ENCODE results near the gene TMEM250.
A peak's percentile ranks its signal among the peaks of the same experiment; 100 is the strongest.

TMEM250 gene

DNA sequence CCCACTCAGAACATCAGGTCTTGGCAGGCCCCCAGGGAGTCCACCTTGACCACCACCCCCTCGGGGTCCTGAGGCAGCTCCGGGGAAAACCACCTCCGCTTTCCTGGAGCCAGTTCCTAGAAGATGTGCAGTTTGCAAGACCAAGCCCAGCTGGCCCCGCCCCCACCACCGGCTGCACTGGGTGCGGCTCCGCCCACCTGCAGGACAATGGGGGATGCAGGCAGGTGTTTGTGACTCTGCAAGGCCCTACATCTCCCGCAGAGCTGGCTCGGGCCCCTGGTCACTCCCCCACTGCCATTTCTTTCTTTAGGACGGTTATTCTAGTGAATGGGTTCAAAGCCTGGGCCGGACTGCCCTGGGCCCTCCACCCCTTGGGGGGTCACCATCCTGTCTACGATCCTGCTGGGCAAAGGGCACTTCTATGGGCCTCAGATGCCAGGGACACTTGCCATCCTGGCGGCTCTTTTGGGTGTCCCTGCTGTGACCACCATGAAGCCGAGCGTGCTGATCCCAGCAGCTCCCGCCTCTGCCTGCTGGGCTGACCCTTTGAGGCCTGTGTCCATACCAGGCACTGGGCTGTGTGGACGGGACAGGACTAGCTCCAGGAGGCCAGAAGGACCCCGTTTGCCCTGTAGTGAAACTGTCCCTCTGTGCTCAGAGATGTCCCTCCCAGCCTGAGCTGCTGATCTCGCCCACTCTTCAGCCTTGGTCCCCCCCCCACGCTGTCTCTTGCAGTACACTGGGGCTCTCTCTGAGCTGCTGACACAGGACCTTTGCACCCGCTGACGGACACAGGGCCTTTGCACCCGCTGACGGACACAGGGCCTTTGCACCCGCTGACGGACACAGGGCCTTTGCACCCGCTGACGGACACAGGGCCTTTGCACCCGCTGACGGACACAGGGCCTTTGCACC lies 17.7 kb downstream of the TMEM250 start:
- H3K4me3 ChIP-seq (replicated peaks in 1 of 2; ENCODE audit: low read depth in 2 of 2, low read length in 2 of 2): no peak overlapping the region
- no peak for DNase-seq (ENCODE audit: low read depth in 2 of 2)
- no peak for TF ChIP-seq CTCF (IDR thresholded peaks at IDR 0.05; ENCODE audit: low read depth, low read length)

DNA sequence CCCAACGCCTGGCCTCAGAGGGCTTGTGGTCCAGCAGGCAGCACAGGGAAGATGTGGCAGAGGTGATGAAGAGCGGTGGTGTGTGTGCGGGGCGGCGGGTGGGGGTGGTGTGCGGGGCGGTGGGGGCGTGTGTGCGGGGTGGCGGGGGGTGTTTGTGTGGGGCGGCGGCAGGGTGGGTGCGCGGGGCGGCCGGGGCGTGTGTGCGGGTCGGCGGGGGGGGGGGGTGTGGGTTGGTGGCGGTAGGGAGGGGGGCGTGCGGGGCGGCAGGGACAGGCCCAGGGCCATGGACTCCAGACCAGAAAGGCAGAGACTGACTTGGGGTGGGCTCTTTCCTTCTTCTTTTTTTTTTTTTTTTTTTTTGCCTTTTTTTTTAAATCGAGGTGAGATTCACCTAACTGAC lies 19.1 kb downstream of the TMEM250 start:
- DNase-seq (ENCODE audit: low read depth in 2 of 2): no peak
- no peak for TF ChIP-seq CTCF (IDR thresholded peaks at IDR 0.05; ENCODE audit: low read depth, low read length)
- no peak overlapping the region for H3K4me3 ChIP-seq (replicated peaks in 1 of 2; ENCODE audit: low read depth in 2 of 2, low read length in 2 of 2)

DNA sequence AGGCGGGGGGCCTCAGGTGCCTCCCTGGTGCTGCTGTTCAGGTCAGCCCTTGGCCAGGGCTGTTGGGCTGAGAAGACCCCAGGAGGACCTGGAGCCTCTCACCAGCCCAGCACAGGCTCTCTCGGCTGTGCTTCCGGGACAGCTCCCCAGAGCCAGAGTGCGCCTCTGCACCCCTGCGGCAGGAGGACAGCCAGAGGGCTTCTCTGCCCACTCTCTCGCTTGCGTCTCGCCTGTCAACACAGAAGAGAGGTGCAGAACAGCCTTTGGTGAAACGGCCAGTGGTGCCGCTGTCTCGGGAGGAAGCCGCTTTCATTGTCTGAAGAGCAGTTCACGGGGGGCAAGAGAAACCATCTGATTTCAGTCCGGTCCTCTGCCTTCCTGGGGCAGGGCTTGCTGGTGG lies 19.8 kb downstream of the TMEM250 start:
- no peak overlapping the region for H3K4me3 ChIP-seq (replicated peaks in 1 of 2; ENCODE audit: low read depth in 2 of 2, low read length in 2 of 2)
- no peak for TF ChIP-seq CTCF (IDR thresholded peaks at IDR 0.05; ENCODE audit: low read depth, low read length)
- DNase-seq (ENCODE audit: low read depth in 2 of 2): no peak

- DNase-seq (ENCODE audit: low read depth in 2 of 2): no peak
- TF ChIP-seq CTCF (IDR thresholded peaks at IDR 0.05; ENCODE audit: low read depth, low read length): no peak
- no peak overlapping the region for H3K4me3 ChIP-seq (replicated peaks in 1 of 2; ENCODE audit: low read depth in 2 of 2, low read length in 2 of 2)
These were observed 20.5 kb downstream of the TMEM250 start for GRCh38 chr9:136098210-136098609.

- H3K4me3 ChIP-seq (replicated peaks in 1 of 2; ENCODE audit: low read depth in 2 of 2, low read length in 2 of 2): no peak overlapping the region
- TF ChIP-seq CTCF (IDR thresholded peaks at IDR 0.05; ENCODE audit: low read depth, low read length): no peak
- no peak for DNase-seq (ENCODE audit: low read depth in 2 of 2)
These were observed 22.1 kb downstream of the TMEM250 start for GRCh38 chr9:136096505-136097001.

GRCh38 chr9:136095070-136096058 lies 23.3 kb downstream of the TMEM250 start, which contains the start of gene NACC2:
NACC2 (minus strand) TSS chr9:136095289; CDS start chr9:136050521, 44,768 bp downstream.
- peak within 1 kb of the TSS; percentile 64 to 69 for H3K4me3 ChIP-seq (replicated peaks in 1 of 2; ENCODE audit: low read depth in 2 of 2, low read length in 2 of 2)
- DNase-seq (ENCODE audit: low read depth in 2 of 2): peak; percentile 59 to 68
- TF ChIP-seq CTCF (IDR thresholded peaks at IDR 0.05; ENCODE audit: low read depth, low read length): no peak
